HEK293 (cell line): ENCODE measurements around the gene SLC25A42.

Experiments
- CTCF ChIA-PET: fragments of 350-600 bp; formaldehyde crosslinking; extraction: SDS; loops from one replicate; lab custom pipeline; 2021; ENCODE audit warnings: antibody characterized with exemption; lab: Yijun Ruan, JAX
- POLR2A ChIA-PET: fragments of 300-600 bp; formaldehyde crosslinking; extraction: SDS; loops from one replicate; lab custom pipeline; 2020; ENCODE audit warnings: antibody characterized with exemption, inconsistent platforms; lab: Yijun Ruan, JAX
- H3K27ac ChIP-seq: fragments of 200-500 bp; sonication (Bioruptor generic); 2 replicates; pipeline ENCODE4 v1.5.1; 2014; ENCODE audit warnings: low read depth, low read length, control low read depth, inconsistent platforms; ENCODE audit errors: extremely low read depth
- H3K36me3 ChIP-seq, 2 experiments: fragments of 200-500 bp in 1 of 2; sonication (Bioruptor generic) in 1 of 2; 1 replicate in 1 of 2; 2 replicates in 1 of 2; pipeline ENCODE4 v1.5.1; 2014 to 2017; ENCODE audit warnings: inconsistent platforms in 2 of 2, low read length in 2 of 2; ENCODE audit not compliant: control insufficient read depth in 2 of 2, insufficient read depth in 1 of 2
- H3K4me1 ChIP-seq: fragments of 200-500 bp; sonication (Bioruptor generic); 2 replicates; pipeline ENCODE4 v1.5.1; 2014; ENCODE audit warnings: mild to moderate bottlenecking, low read length, inconsistent platforms; ENCODE audit not compliant: control insufficient read depth, insufficient read depth
- H3K4me3 ChIP-seq: 2 replicates; pipeline ENCODE4 v1.5.1; 2011; ENCODE audit warnings: low read depth, mild to moderate bottlenecking, control low read depth, low read length, moderate library complexity
- H3K9me3 ChIP-seq: fragments of 200-500 bp; sonication (Bioruptor generic); 2 replicates; pipeline ENCODE4 v1.5.1; 2014; ENCODE audit warnings: low read depth, low read length, inconsistent platforms; ENCODE audit not compliant: control insufficient read depth, insufficient read depth
- KLF1 ChIP-seq: fragments of 450-650 bp; formaldehyde crosslinking; IDR thresholded peaks from 2 replicates; pipeline ENCODE4 v1.5.1; 2016; ENCODE audit warnings: missing biosample characterization, missing genetic modification characterization
- KLF8 ChIP-seq: fragments of 450-650 bp; formaldehyde crosslinking; IDR thresholded peaks from 2 replicates; pipeline ENCODE4 v1.5.1; 2016; ENCODE audit warnings: missing biosample characterization, missing genetic modification characterization
- KLF9 ChIP-seq: fragments of 450-650 bp; formaldehyde crosslinking; IDR thresholded peaks from 2 replicates; pipeline ENCODE4 v1.5.1; 2016; ENCODE audit warnings: missing biosample characterization, missing genetic modification characterization, low read depth
- PRDM2 ChIP-seq: fragments of 450-650 bp; formaldehyde crosslinking; IDR thresholded peaks from 2 replicates; pipeline ENCODE4 v1.5.1; 2016; ENCODE audit warnings: missing biosample characterization, missing genetic modification characterization, borderline replicate concordance
- SP2 ChIP-seq: fragments of 450-650 bp; formaldehyde crosslinking; IDR thresholded peaks from 2 replicates; pipeline ENCODE4 v1.5.1; 2016; ENCODE audit warnings: missing biosample characterization, missing genetic modification characterization
- SP3 ChIP-seq: fragments of 450-650 bp; formaldehyde crosslinking; IDR thresholded peaks from 2 replicates; pipeline ENCODE4 v1.5.1; 2016; ENCODE audit warnings: missing biosample characterization, missing genetic modification characterization
- YY2 ChIP-seq: fragments of 450-650 bp; formaldehyde crosslinking; IDR thresholded peaks from 2 replicates; pipeline ENCODE4 v1.5.1; 2016; ENCODE audit warnings: missing biosample characterization, missing genetic modification characterization
- ZBTB8A ChIP-seq: fragments of 450-650 bp; formaldehyde crosslinking; IDR thresholded peaks from 2 replicates; pipeline ENCODE4 v1.5.1; 2016; ENCODE audit warnings: missing biosample characterization, missing genetic modification characterization
- ZNF114 ChIP-seq: fragments of 450-650 bp; formaldehyde crosslinking; IDR thresholded peaks from 2 replicates; pipeline ENCODE4 v1.5.0; 2017; ENCODE audit warnings: missing biosample characterization, missing genetic modification characterization
- ZNF157 ChIP-seq: fragments of 450-650 bp; formaldehyde crosslinking; IDR thresholded peaks from 2 replicates; pipeline ENCODE4 v1.5.1; 2016; ENCODE audit warnings: missing biosample characterization, missing genetic modification characterization
- ZNF202 ChIP-seq: fragments of 450-650 bp; formaldehyde crosslinking; IDR thresholded peaks from 2 replicates; pipeline ENCODE4 v1.5.1; 2016; ENCODE audit warnings: missing biosample characterization, missing genetic modification characterization, borderline replicate concordance
- ZNF214 ChIP-seq: fragments of 450-650 bp; formaldehyde crosslinking; IDR thresholded peaks from 2 replicates; pipeline ENCODE4 v1.5.1; 2017; ENCODE audit warnings: missing biosample characterization, mild to moderate bottlenecking, missing genetic modification characterization, borderline replicate concordance
- ZNF24 ChIP-seq: fragments of 450-650 bp; formaldehyde crosslinking; IDR thresholded peaks from 2 replicates; pipeline ENCODE4 v1.5.1; 2016; ENCODE audit warnings: missing biosample characterization, missing genetic modification characterization
- ZNF266 ChIP-seq: fragments of 450-650 bp; formaldehyde crosslinking; IDR thresholded peaks from 2 replicates; pipeline ENCODE4 v1.5.1; 2016; ENCODE audit warnings: missing biosample characterization, missing genetic modification characterization, low read depth
- ZNF426 ChIP-seq: fragments of 450-650 bp; formaldehyde crosslinking; IDR thresholded peaks from 2 replicates; pipeline ENCODE4 v1.5.1; 2017; ENCODE audit warnings: missing biosample characterization, missing genetic modification characterization, mild to moderate bottlenecking, inconsistent platforms, moderate library complexity
- ZNF48 ChIP-seq: fragments of 450-650 bp; formaldehyde crosslinking; IDR thresholded peaks from 2 replicates; pipeline ENCODE4 v1.5.1; 2016; ENCODE audit warnings: missing biosample characterization, missing genetic modification characterization
- ZNF549 ChIP-seq: fragments of 450-650 bp; IDR thresholded peaks from 2 replicates; pipeline ENCODE4 v1.5.1; 2018; ENCODE audit warnings: missing biosample characterization, missing genetic modification characterization, mild to moderate bottlenecking, inconsistent platforms, moderate library complexity
- ZNF560 ChIP-seq: fragments of 450-650 bp; formaldehyde crosslinking; IDR thresholded peaks from 2 replicates; pipeline ENCODE4 v1.5.1; 2017; ENCODE audit warnings: missing biosample characterization, missing genetic modification characterization, borderline replicate concordance
- ZNF701 ChIP-seq: fragments of 450-650 bp; formaldehyde crosslinking; IDR thresholded peaks from 2 replicates; pipeline ENCODE4 v1.5.1; 2016; ENCODE audit warnings: missing biosample characterization, missing genetic modification characterization
- ZNF785 ChIP-seq: fragments of 450-650 bp; formaldehyde crosslinking; IDR thresholded peaks from 2 replicates; pipeline ENCODE4 v1.5.1; 2016; ENCODE audit warnings: missing biosample characterization, missing genetic modification characterization
- ZSCAN30 ChIP-seq: fragments of 450-650 bp; IDR thresholded peaks from 2 replicates; pipeline ENCODE4 v1.5.1; 2018; ENCODE audit warnings: missing biosample characterization, mild to moderate bottlenecking, missing genetic modification characterization, moderate library complexity
- TF ChIP-seq, protein P1 (sequence below): fragments of 450-650 bp; formaldehyde crosslinking; IDR thresholded peaks from 2 replicates; pipeline ENCODE4 v1.5.1; 2016; ENCODE audit warnings: missing biosample characterization, missing genetic modification characterization

The SLC25A42 gene

GRCh38 chr19:19119325-19120237 is 55.8 kb downstream of the SLC25A42 start:
- TF ChIP-seq ZNF214 (tag by site-specific recombination) (no peak), ZNF785 (no peak), KLF8 (tag by site-specific recombination) (no peak), ZNF549 (tag by site-specific recombination) (no peak), ZNF48 (tag by site-specific recombination) (no peak), ZNF266 (tag by site-specific recombination) (no peak)
- Histone ChIP-seq H3K36me3 (peaks cover 22 to 56% of the 10 kb centered on the region in 2 experiments; a peak in 2 of 3 replicates), H3K4me1 (no peaks in the 10 kb centered on the region), H3K9me3 (no peaks in the 10 kb centered on the region), H3K4me3 (no peak overlapping the region), H3K27ac (no peak overlapping the region)
- POLR2A ChIA-PET = no interaction called here
- CTCF ChIA-PET = interaction anchor here (0.6 kb wide), 2 partner anchors 14 to 50 kb away, joined by 3 read pairs; no protein-coding TSS in a partner anchor

- Histone ChIP-seq H3K4me3 (no peak overlapping the region), H3K36me3 (peaks cover 22 to 56% of the 10 kb centered on the region in 2 experiments; a peak in 2 of 3 replicates), H3K27ac (no peak overlapping the region), H3K9me3 (no peaks in the 10 kb centered on the region), H3K4me1 (no peaks in the 10 kb centered on the region)
- POLR2A ChIA-PET = interaction anchor here (0.7 kb wide), 1 partner anchor 131 kb away, joined by 3 read pairs; no protein-coding TSS in a partner anchor
- TF ChIP-seq KLF9 (tag by site-specific recombination) (peak; percentile 12; the same call in 1 of the 2 replicates), KLF1 (tag by site-specific recombination) (no peak), SP2 (peak; percentile 65), ZNF24 (no peak), SP3 (tag by site-specific recombination) (peak; percentile 33; the same call in 1 of the 2 replicates)
- CTCF ChIA-PET = no interaction called here
These were observed 56.8 kb downstream of the SLC25A42 start for GRCh38 chr19:19120308-19121231.

DNA sequence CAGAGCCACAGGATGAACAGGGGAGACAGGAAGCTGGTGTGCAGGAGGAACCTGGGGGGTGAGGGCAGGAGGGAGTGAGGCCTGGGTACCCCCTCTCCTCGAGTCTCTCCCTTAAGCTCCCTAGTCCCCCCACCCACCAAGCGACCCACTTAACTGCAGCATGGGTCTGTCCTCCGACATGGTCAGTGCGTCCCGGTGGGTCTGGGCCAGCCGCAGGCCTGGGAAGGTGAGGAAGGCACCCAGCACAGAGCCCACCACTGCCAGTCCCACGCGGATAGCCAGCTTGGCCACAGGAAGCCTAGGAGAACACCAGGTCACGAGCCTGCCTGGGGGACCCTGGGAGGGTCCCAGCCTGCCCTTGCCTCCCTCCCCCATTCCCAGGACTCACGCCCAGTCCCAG is 57.6 kb downstream of the SLC25A42 start:
- TF ChIP-seq ZNF426 (no peak), ZNF202 (tag by site-specific recombination) (no peak), ZBTB8A (tag by site-specific recombination) (no peak), ZNF157 (tag by site-specific recombination) (no peak), ZNF560 (tag by site-specific recombination) (no peak), ZNF701 (tag by site-specific recombination) (no peak), ZSCAN30 (tag by site-specific recombination) (no peak), ZNF114 (tag by site-specific recombination) (no peak), KLF9 (tag by site-specific recombination) (no peak), PRDM2 (tag by site-specific recombination) (no peak), YY2 (no peak)
- TF ChIP-seq, protein P1, sequence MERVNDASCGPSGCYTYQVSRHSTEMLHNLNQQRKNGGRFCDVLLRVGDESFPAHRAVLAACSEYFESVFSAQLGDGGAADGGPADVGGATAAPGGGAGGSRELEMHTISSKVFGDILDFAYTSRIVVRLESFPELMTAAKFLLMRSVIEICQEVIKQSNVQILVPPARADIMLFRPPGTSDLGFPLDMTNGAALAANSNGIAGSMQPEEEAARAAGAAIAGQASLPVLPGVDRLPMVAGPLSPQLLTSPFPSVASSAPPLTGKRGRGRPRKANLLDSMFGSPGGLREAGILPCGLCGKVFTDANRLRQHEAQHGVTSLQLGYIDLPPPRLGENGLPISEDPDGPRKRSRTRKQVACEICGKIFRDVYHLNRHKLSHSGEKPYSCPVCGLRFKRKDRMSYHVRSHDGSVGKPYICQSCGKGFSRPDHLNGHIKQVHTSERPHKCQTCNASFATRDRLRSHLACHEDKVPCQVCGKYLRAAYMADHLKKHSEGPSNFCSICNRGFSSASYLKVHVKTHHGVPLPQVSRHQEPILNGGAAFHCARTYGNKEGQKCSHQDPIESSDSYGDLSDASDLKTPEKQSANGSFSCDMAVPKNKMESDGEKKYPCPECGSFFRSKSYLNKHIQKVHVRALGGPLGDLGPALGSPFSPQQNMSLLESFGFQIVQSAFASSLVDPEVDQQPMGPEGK (tag by site-specific recombination) = no peak
- ChIA-PET CTCF (no interaction called here), POLR2A (no interaction called here)
- peaks cover 20 to 54% of the 10 kb centered on the region in 2 experiments; a peak in 2 of 3 replicates for H3K36me3 ChIP-seq
- H3K4me3 ChIP-seq = no peak overlapping the region
- H3K27ac ChIP-seq = no peak overlapping the region
- no peaks in the 10 kb centered on the region for H3K9me3 ChIP-seq
- no peaks in the 10 kb centered on the region for H3K4me1 ChIP-seq
